ENCODE data around the gene GLIPR2.
"Not testable (repeated sequence)": the region's sequence is repeated elsewhere in the genome, so short reads cannot be mapped to it uniquely, and the experiment has no call there.

Gene GLIPR2

GRCh38 chr9:36144309-36145232 is 8.0 kb downstream of the GLIPR2 start:
- DNase-seq (ENCODE audit: low read depth) = no peak

- DNase-seq (ENCODE audit: low read depth) = no peak
Measured at GRCh38 chr9:36145970-36146369, 9.4 kb downstream of the GLIPR2 start.

- no peak for DNase-seq (ENCODE audit: low read depth)
Measured at GRCh38 chr9:36146651-36147050, 10.1 kb downstream of the GLIPR2 start.

GRCh38 chr9:36147441-36148175 is 11.1 kb downstream of the GLIPR2 start:
- DNase-seq (ENCODE audit: low read depth) = no peak

- peak; percentile 23 for DNase-seq (ENCODE audit: low read depth)
Measured at GRCh38 chr9:36148311-36149051, 11.9 kb downstream of the GLIPR2 start.

- DNase-seq (ENCODE audit: low read depth) = no peak
Measured at GRCh38 chr9:36149197-36149596, 12.7 kb downstream of the GLIPR2 start.

DNA sequence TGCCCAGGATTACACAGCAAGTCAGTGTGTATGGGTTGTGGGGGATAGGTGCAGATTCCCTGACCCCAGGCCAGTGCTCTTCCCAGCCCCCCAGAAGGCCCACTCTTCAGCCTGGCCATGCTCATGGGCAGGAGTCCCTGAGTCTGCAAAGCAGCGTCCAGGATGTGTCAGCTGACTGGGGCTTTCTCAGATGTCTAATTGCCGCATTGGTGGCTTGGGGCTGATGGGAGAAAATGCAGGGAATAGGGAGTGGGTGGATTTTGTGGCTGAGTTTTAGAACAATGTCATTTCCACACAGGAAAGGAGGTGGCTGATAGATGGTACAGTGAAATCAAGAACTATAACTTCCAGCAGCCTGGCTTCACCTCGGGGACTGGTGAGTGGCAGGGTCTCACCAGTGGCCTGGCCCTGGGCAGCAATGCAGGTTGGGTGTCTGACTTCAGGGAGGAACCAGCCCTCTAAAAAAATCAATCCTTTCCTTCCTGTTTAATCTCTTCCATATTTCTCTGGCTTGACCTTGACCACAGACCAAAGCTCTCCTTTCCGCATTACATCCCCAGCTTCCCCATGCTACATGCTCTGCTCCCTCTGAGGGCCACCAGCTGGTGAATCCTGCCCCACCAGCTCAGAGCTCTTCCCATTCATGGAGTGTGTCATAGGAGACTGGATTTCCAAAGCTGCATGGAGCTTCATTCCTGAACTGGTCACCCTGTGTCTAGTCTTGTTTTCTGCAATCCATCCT is 14.2 kb downstream of the GLIPR2 start:
- DNase-seq (ENCODE audit: low read depth) = no peak

DNA sequence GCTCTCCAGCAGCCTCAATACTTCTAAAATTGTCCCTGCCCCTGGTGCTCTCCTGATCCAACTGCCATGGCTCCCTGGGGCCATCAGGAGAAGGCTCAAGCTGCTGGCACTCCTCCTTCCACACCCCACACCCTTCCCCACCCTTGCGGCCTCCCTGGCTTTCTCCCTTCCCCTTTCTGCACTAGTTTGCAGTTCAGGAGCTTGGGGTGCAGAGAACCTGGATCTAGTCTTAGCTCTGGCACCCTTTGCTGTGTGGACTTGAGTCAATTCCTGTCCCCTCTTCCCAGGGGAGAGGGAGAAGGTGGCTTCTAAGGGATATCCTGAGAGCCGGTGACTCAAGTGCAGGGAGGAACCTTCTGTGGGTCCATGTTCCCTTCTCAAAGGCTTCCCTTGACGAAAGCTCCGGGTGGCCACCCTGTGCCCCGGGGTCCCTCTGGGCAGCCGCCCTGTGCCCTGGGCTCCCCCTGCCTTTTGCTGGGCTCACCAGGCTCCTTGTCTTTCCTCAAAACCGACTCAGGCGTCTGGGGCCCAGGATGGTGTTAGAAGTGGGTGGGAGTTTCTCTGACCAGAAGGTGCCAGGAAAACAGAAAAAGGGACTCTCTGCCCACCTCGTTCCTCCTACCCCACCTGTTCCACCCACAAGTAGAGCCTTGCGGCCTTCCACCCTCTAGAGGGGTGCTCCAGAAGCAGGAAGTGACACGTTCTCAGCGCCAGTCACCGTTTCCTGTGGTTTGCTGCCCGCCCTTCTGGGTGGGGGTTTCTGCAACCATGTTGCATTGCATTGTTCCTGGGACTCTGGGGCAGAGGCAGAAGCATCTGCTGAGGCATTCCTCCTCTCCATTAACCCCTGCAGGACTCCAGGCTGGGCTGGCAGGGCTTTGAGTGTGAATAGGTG is 15.0 kb downstream of the GLIPR2 start:
- peak; percentile 80 for DNase-seq (ENCODE audit: low read depth)

DNA sequence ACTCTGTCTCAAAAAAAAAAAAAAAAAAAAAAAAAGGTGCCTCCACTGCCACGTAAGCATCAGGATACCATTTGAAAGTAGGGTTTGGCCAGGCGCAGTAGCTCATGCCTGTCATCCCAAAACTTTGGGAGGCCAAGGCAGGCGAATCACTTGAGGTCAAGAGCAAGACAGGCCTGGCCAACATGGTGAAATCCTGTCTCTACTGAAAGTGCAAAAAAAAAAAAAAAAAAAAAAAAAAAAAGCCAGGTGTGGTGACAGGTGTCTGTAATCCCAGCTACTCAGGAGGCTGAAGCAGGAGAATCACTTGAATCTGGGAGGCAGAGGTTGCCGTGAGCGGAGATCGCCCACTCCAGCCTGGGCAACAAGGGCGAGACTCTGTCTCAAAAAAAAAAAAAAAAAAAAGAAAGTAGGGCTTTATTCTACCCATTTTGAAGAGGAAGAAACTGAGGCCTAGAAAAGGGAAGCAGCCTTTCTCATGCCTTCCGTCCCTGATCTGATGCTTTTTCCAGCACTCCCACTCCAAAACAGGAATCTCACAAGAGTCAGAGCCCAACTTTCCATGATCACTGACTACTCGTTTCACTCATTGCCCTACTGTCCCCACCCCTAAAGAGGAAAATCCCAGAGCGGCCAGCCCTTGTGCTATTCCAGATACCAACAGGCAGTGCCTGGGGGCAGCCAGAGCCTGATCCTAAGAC is 16.4 kb downstream of the GLIPR2 start:
- DNase-seq (ENCODE audit: low read depth) = no peak

DNA sequence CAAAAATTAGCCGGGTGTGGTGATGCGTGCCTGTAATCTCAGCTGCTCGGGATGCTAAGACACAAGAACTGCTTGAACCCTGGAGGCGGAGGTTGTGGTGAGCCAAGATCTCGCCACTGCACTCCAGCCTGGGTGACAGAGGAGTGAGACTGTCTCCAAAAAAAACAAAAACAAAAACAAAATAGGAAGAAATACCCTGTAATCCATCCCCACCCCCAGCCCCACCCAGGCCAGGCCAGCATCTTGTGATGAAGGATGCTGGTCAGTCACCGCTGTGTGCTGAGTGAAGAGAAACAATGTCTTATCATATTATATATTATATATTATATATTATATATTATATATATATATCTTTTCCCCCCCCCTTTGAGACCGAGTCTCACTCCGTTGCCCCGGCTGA is 17.2 kb downstream of the GLIPR2 start:
- DNase-seq (ENCODE audit: low read depth) = no peak

DNA sequence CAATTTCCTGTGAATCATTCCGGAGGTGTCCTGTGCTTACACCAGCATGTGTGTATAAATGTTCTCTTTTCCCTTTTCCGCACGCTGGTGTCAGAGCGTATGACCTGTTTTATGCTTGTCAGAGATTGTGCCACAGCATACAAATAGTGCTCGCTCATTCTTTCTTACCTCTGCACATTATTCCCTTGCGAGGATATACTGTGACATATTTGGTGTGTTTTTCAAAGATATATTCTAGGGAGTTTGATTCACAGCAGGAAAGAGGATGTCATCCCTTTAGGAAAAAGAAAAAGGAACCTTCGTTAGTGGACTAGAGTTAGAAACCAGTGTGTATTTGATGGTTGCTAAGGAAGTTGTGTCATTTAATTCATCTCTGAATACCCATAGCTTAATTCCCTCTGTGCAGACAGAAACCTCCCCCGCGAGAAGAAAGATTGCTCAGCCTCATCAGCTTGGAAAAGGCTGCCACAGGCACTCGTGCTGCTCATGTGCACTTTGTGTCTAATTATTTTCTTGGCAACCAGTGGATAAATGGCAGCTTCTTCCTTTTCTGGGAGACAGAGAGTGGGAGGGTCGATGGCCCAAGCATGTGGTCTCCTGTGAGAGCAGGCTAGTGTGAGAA is 17.9 kb downstream of the GLIPR2 start:
- no peak for DNase-seq (ENCODE audit: low read depth)

DNA sequence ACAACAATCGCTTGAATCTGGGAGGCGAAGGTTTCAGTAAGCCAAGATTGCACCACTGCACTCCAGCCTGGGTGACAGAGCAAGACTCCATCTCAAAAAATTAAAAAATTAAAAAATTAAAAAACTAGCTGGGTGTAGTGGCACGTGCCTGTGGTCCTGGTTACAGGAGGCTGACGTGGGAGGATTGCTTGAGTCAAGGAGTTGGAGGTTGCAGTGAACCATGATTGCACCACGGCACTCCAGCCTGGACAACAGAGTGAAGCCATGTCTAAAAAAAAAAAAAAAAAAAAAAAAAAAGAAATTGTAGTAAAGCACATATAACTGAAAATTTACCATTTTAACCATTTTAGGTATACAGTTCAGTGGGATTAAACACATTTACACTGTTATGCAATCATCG is 19.6 kb downstream of the GLIPR2 start:
- DNase-seq (ENCODE audit: low read depth) = no peak

DNA sequence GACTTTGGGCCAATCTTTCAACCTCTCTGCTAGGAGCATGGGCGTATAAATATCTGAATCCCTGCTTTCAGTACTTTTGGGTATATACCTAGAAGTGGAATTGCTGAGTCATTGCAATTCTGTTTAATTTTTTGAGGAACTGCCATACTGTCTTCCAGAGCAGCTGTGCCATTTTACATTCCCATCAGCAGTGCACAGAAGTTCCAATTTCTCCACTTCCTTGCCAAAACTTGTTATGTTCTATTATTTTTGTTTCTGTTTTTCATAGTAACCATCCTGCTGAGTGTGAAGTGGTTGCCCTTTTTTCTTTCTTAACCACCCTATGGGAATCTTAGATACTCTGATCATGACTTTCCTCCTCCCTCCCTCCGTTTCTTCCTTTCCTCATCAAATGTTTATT is 21.6 kb downstream of the GLIPR2 start:
- no peak for DNase-seq (ENCODE audit: low read depth)

DNA sequence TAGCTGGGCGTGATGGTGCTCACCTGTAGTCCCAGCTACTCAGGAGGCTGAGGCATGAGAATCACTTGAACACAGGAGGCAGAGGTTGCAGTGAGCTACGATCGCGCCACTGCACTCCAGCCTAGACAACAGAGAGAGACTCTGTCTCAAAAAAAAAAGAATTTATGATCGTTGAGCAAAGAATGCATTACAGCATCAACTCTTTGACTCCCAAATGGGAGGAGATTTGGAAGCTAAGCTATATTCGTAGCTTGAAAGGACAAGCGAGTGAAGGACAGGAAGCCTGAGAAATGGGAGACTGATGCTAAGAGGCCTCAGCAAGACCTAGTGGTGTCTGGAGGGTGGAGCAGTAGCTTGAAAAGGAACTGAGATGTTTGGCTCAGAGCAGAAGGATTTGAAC is 22.4 kb downstream of the GLIPR2 start:
- DNase-seq (ENCODE audit: low read depth) = no peak

DNA sequence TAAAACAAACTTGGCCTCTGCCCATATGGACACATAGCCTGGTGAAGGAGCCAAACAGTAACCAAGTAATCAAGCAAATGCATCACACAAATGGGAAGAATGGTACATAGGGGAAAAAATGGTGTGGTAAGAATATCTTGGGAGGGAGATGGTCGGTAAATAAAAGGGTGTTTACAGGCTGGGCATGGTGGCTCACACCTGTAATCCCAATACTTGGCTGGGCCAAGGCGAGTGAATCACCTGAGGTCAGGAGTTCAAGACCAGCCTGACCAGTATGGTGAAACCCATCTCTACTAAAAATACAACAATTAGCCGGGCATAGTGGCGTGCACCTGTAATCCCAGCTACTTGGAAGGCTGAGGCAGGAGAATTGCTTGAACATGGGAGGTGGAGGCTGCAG is 23.0 kb downstream of the GLIPR2 start:
- DNase-seq (ENCODE audit: low read depth) = not testable (repeated sequence)

DNA sequence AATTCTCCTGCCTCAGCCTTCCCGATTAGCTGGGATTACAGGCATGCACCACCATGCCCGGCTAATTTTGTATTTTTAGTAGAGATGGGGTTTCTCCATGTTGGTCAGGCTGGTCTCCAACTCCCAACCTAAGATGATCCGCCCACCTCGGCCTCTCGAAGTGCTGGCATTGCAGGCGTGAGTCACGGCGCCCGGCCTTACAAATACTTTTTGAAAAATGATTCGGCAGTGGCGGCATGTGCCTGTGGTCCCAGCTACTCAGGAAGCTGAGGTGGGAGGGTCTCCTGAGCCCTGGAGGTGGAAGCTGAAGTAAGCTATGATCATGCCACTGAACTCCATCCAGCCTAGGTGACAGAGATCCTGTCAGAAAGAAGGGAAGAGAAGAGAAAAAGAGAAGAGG is 23.6 kb downstream of the GLIPR2 start:
- not testable (repeated sequence) for DNase-seq (ENCODE audit: low read depth)

DNA sequence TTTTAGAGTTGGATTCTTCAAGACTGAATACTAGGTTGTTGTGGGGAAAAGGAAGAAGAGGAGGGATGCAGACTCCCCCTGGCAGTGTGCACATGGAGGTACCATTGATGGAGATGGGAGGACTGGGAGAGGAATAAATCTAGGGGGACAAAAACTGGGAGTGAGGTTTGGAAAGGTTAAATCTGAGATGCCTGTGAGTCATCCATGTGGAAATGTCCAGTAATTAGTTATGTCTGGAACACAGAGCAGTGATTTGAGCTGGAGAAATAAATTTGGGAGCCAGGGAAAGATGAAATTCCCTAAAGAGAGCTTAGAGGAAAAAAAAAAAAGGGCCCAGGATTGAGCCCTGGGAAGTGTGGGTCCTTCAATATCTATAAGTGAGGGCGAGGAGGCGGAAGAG is 24.7 kb downstream of the GLIPR2 start:
- no peak for DNase-seq (ENCODE audit: low read depth)

- DNase-seq (ENCODE audit: low read depth) = no peak
Measured at GRCh38 chr9:36162211-36162738, 25.7 kb downstream of the GLIPR2 start.

GRCh38 chr9:36163049-36163785 is 26.7 kb downstream of the GLIPR2 start:
- DNase-seq (ENCODE audit: low read depth) = no peak

Data from T follicular helper cell (primary cell).